Muscle of arm (tissue), 12 donors: ENCODE data around the gene CD8A. TPM values are rescaled to one million over a fixed set of nuclear protein-coding genes. Genes with fewer than 3 reads are reported as not detected.
"Not testable (repeated sequence)": the region's sequence is repeated elsewhere in the genome, so short reads cannot be mapped to it uniquely, and the experiment has no call there.

Experiments
- DNase-seq: peaks from one replicate; pipeline ENCODE4 v3.0.0-alpha.2; 2013
- polyA plus RNA-seq, 12 donors: library from polyadenylated mRNA; unstranded; fragments of 120-200 nt; gene quantifications; one replicate each; pipeline ENCODE4 v1.2.1, GENCODE V29; 2013; ENCODE audit not compliant: insufficient read length in 12 of 12

Gene CD8A
- polyA plus RNA-seq, 12 donors, result 0.19 to 1.6 (median 0.27) TPM; not detected in 2

DNA sequence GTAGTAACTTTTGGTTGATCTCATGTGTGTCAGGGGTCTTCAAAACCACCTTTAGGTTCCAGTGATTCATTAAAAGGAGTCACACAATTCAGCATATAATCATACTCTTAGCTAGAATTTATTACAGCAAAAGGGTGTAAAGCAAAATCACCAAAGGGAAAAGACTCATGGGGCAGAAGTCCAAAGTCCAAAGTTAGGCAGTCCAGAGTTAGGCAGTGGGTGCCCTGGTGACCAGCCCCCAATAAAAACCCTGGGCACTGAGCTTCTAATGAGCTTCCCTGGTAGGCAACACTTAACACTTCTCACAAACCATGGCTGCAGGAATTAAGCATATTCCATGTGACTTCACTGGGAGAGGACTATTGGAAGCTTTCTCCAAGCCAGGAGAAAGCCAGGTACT is 51.2 kb downstream of the CD8A start:
- DNase-seq, result not testable (repeated sequence)

DNA sequence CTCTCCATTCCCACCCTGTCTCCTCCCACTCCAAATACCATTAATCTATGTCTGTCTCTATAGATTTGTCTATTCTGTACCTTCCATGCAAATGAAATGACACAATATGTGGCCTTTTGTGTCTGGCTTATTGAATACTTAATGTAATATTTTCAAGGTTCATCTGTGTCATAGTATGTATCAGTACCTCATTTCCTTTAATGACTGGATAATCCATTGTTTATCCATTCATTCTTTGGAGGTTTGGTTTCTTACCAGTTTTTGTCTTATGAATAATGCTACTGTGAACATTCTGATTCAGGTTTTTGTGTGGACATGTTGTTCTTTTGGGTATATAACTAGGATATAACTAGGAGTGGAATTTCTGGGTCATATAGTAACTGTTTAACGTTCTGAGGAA is 55.8 kb downstream of the CD8A start:
- DNase-seq, result not testable (repeated sequence)

Other genes with a start within 250 kb of the CD8A start
- gene CHMP3, start 227.5 kb downstream of the CD8A start, polyA plus RNA-seq, result 100 to 1,000 TPM in 11 of 12 donors, 10 to 100 TPM in 1; 84.8 to 674 (median 151) TPM
- gene RNF103, start 167.0 kb downstream of the CD8A start, polyA plus RNA-seq, result 10 to 100 TPM in 11 of 12 donors, not detected in 1; 25.4 to 40.9 (median 34.2) TPM
- gene RMND5A, start 70.6 kb downstream of the CD8A start, polyA plus RNA-seq, result 100 to 1,000 TPM in 1 of 12 donors, 10 to 100 TPM in 11; 33.9 to 396 (median 39.5) TPM
- gene CD8B, start 71.0 kb upstream of the CD8A start, polyA plus RNA-seq, result 1 to 10 TPM in 2 of 12 donors, under 1 TPM in 6, not detected in 4; 0.12 to 1.5 (median 0.40) TPM
- gene RGPD1, start 151.2 kb upstream of the CD8A start, polyA plus RNA-seq, result 1 to 10 TPM in 9 of 12 donors, under 1 TPM in 2, not detected in 1; 0.74 to 5.9 (median 1.7) TPM
- gene PLGLB1, start 230.9 kb upstream of the CD8A start, polyA plus RNA-seq, result 1 to 10 TPM in 10 of 12 donors, not detected in 2; 1.1 to 9.3 (median 6.8) TPM